ENCODE results near the gene PARP16. TPM values are rescaled to one million over a fixed set of nuclear protein-coding genes. Genes with fewer than 3 reads are reported as not detected.

Gene PARP16
- total and polyA plus RNA-seq, 3 donors from 2014 or later = 12.3 to 30.9 (median 24.3) TPM

DNA sequence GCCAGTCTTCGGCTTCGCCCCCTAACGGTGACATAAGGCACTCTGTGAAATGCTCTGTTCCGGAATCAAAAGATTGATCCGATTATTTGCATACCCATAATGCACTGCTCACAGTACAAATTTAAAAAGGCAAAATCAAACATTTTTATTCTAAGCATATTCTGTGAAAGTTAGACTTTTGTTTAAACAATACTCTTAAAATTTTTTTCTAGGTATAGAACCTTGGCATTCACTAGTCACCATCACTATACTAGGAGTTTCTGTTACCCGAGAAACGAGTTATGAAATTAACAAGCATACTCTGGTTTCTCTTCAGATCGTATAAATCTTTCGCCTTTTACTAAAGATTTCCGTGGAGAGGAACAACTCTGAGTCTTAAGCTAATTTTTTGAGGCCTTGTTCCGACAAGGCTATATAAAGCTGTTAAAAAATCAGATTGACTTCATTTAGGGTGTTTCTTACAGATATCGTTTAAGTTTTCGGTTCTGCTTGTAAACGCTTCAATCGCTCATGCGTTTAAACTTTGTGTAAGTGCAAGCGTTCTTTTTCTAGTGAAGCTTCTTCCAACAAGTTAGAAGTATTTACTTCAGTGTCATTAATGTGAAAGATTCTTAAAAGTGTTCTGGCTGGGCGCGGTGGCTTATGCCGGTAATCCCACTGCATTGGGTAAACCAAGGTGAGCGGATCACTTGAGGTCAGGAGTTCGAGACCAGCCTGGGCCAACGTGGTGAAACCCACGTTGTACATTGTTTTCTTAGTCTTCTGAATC is 17.9 kb upstream of the PARP16 start, which contains the start of gene RNU5B-1:
Gene RNU5B-1, plus strand, starts transcription at position 297 of the 769 bp plus-strand sequence.
- H3K9me3 ChIP-seq = no peaks in the 10 kb centered on the region
- WGBS, 2 donors = 1% methylated on average over 24 of the region's 24 CpGs
- no peaks in the 10 kb centered on the region for H3K36me3 ChIP-seq (ENCODE audit: low read depth, missing control alignments)
- H3K27ac ChIP-seq = peak within 1 kb of the TSS; percentile 84
- TF ChIP-seq, protein P1, sequence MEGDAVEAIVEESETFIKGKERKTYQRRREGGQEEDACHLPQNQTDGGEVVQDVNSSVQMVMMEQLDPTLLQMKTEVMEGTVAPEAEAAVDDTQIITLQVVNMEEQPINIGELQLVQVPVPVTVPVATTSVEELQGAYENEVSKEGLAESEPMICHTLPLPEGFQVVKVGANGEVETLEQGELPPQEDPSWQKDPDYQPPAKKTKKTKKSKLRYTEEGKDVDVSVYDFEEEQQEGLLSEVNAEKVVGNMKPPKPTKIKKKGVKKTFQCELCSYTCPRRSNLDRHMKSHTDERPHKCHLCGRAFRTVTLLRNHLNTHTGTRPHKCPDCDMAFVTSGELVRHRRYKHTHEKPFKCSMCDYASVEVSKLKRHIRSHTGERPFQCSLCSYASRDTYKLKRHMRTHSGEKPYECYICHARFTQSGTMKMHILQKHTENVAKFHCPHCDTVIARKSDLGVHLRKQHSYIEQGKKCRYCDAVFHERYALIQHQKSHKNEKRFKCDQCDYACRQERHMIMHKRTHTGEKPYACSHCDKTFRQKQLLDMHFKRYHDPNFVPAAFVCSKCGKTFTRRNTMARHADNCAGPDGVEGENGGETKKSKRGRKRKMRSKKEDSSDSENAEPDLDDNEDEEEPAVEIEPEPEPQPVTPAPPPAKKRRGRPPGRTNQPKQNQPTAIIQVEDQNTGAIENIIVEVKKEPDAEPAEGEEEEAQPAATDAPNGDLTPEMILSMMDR (IDR thresholded peaks at IDR 0.05) = peak; percentile 75 to 89 (median 86)
- peak; percentile 69 for TF ChIP-seq POLR2A (IDR thresholded peaks at IDR 0.05)
- no peaks in the 10 kb centered on the region for H3K27me3 ChIP-seq
- peak within 1 kb of the TSS; percentile 60 to 67 for H3K4me3 ChIP-seq
- peak; percentile 85 for DNase-seq
- intact Hi-C loops (cut with DNase I; ENCODE audit: low total_unique reads) = no loop called here
- peaks cover 16% of the 10 kb centered on the region for H3K4me1 ChIP-seq

DNA sequence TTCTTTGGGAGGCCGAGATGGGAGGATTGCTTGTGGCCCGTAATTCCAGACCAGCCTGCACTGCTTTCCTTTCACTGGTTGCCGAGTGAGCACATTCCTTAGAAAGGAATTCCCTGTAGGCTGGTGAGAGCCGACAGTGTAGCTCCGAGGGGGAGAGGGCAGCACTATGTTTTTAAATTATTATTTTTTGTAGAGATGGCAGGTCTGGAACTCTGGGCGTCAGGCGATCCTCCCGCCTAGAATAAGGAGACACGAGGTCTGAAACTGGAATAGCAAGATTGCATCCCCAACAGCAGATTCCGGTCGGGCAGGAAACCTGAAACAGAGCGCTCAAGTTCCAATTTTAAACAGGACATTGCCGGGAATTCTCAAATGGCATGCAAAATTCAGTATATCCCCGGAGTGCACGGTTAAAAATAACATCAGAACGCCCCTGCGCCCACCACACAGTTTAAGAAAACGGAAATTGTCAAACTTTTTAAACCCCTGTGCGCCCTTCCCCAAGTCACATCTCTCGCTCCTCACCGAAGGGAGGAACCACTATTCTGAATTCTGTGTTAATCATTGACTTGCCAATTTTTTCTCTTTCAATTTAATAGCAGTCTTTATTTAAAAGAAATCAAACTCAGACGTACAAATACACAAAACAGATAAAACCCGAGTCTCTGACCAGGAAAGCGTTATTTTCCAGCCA is 17.2 kb upstream of the PARP16 start:
- H3K27me3 ChIP-seq = no peaks in the 10 kb centered on the region
- no peak for TF ChIP-seq POLR2A (IDR thresholded peaks at IDR 0.05)
- TF ChIP-seq, protein P1 (IDR thresholded peaks at IDR 0.05) = no peak
- intact Hi-C loops (cut with DNase I; ENCODE audit: low total_unique reads) = no loop called here
- peak; percentile 61 for DNase-seq
- H3K4me3 ChIP-seq = peak overlapping the region; percentile 60 to 67
- 1% methylated on average over 24 of the region's 24 CpGs for WGBS, 2 donors
- peak overlapping the region; percentile 84 for H3K27ac ChIP-seq
- no peaks in the 10 kb centered on the region for H3K9me3 ChIP-seq
- no peaks in the 10 kb centered on the region for H3K36me3 ChIP-seq (ENCODE audit: low read depth, missing control alignments)
- peaks cover 16% of the 10 kb centered on the region for H3K4me1 ChIP-seq

DNA sequence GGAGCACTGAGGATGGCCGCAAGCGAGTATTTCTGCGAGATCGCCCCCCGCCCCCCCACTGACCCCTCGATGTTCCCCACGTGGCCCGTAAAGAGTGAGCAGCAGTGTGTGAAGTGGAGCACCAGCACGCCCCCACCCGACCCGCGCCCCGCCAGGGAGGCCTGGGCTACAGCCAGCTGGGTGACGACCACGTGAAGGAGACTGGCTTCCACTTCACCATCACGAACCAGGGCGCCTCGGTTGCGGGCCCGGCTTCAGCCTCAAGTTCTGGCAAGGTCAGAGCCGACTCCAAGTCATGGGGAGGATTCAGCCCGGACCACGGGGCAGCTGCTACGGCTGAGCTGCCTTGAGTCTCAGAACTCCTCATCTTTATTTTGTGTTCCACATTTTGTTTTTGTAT is 15.4 kb upstream of the PARP16 start:
- WGBS, 2 donors = 46 to 59% methylated on average over 12 to 24 of the region's 24 CpGs
- intact Hi-C loops (cut with DNase I; ENCODE audit: low total_unique reads) = no loop called here
- TF ChIP-seq, protein P1 (IDR thresholded peaks at IDR 0.05) = no peak
- TF ChIP-seq POLR2A (IDR thresholded peaks at IDR 0.05) = no peak

DNA sequence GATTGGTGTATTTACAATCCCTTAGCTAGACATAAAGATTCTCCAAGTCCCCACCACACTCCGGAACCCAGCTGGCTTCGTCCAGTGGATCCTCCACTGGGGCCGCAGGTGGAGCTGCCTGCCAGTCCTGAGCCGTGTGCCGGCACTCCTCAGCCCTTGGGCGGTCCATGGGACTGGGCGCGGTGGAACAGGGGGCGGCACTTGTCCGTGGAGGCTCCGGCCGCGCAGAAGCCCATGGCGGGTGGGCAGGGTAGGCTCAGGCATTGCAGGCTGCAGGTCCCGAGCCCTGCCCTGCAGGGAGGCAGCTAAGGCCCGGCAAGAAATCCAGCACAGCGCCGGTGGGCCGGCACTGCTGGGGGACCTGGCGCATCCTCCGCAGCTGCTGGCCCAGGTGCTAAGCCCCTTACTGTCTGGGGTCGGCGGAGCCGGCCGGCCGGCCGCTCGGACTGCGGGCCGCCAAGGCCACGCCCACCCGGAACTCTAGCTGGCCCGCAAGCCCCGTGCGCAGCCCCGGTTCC is 14.3 kb upstream of the PARP16 start:
- peak overlapping the region; percentile 13 to 51 for H3K4me3 ChIP-seq
- peaks cover 24% of the 10 kb centered on the region for H3K4me1 ChIP-seq
- WGBS, 2 donors = 42 to 81% methylated on average over 4 to 36 of the region's 36 CpGs
- TF ChIP-seq, protein P1 (IDR thresholded peaks at IDR 0.05) = no peak
- TF ChIP-seq POLR2A (IDR thresholded peaks at IDR 0.05) = no peak
- H3K27ac ChIP-seq = no peak overlapping the region
- H3K36me3 ChIP-seq (ENCODE audit: low read depth, missing control alignments) = no peaks in the 10 kb centered on the region
- intact Hi-C loops (cut with DNase I; ENCODE audit: low total_unique reads) = no loop called here
- H3K9me3 ChIP-seq = no peaks in the 10 kb centered on the region
- H3K27me3 ChIP-seq = no peaks in the 10 kb centered on the region
- peak; percentile 43 for DNase-seq

More for the DNA sequence above, 15.4 kb upstream of the PARP16 start:
- Histone ChIP-seq H3K4me1 (peaks cover 19% of the 10 kb centered on the region), H3K27me3 (no peaks in the 10 kb centered on the region), H3K27ac (no peak overlapping the region), H3K36me3 (ENCODE audit: low read depth, missing control alignments) (no peaks in the 10 kb centered on the region), H3K4me3 (peak overlapping the region in 1 of 2 donors; percentile 51), H3K9me3 (no peaks in the 10 kb centered on the region)
- DNase-seq = no peak

Data from testis (tissue), 3 donors.